GM12878 (cell line): ENCODE results near the gene FGF19. TPM values are rescaled to one million over a fixed set of nuclear protein-coding genes. Genes with fewer than 3 reads are reported as not detected.

ENCODE experiments used
- ATAC-seq: fragments of 200-7000 bp; cut with Tn5 transposase; 3 replicates; pipeline ENCODE4 v1.9.1; 2020; ENCODE audit warnings: mild to moderate bottlenecking, moderate library complexity
- BruUV-seq: library from RNA; stranded (reverse); fragments of 400-500 nt; replicated peaks from 2 replicates; lab custom pipeline; 2021; lab: Mats Ljungman, UMichigan
- CTCF ChIA-PET: fragments of 300-600 bp; sonication (Branson Sonifier 250); formaldehyde crosslinking; extraction: SDS; loops from one replicate; lab custom pipeline; 2021; ENCODE audit warnings: inconsistent platforms; lab: Yijun Ruan, JAX
- POLR2A ChIA-PET: fragments of 350-600 bp; formaldehyde crosslinking; extraction: SDS; loops from one replicate; lab custom pipeline; 2021; ENCODE audit warnings: inconsistent platforms; lab: Charles Lee
- RAD21 ChIA-PET: fragments of 300-600 bp; sonication (Branson Sonifier 250); formaldehyde crosslinking; loops from one replicate; lab custom pipeline; 2023; ENCODE audit warnings: antibody characterized with exemption; ENCODE audit not compliant: unreplicated experiment; lab: Charles Lee
- SMC1A ChIA-PET: fragments of 300-600 bp; sonication (Branson Sonifier 250); formaldehyde crosslinking; loops from one replicate; lab custom pipeline; 2023; ENCODE audit not compliant: unreplicated experiment, uncharacterized antibody; lab: Charles Lee
- DNase-seq: peaks from one replicate; pipeline ENCODE4 v3.0.0-alpha.2; 2011; ENCODE audit warnings: low read depth, low spot score
- FAIRE-seq: peaks from 3 replicates; lab custom pipeline; 2011; peaks lifted over from hg19 to GRCh38; lab: Jason Lieb, UNC
- H2AFZ ChIP-seq: 2 replicates; pipeline ENCODE4 v1.6.0; 2011; ENCODE audit warnings: low read depth, low read length, control low read depth; ENCODE audit not compliant: control insufficient read depth
- H3K27ac ChIP-seq: 2 replicates; pipeline ENCODE4 v1.5.1; 2011; ENCODE audit warnings: control low read depth; ENCODE audit not compliant: control insufficient read depth, insufficient read depth
- H3K27me3 ChIP-seq, 2 experiments: replicated peaks in 1 of 2; 2 replicates each; pipeline versions ENCODE4 v1.6.0 to v1.6.1; 2011; ENCODE audit warnings: low read length in 1 of 2; ENCODE audit not compliant: control insufficient read depth in 2 of 2, insufficient read depth in 2 of 2
- H3K36me3 ChIP-seq, 2 experiments: 2 replicates each; pipeline ENCODE4 v1.5.1; 2011; ENCODE audit warnings: low read length in 1 of 2; ENCODE audit not compliant: control insufficient read depth in 2 of 2, insufficient read depth in 2 of 2
- H3K4me1 ChIP-seq: 2 replicates; pipeline ENCODE4 v1.6.1; 2011; ENCODE audit warnings: mild to moderate bottlenecking, low read length, moderate library complexity, mixed read lengths; ENCODE audit not compliant: control insufficient read depth, insufficient read depth
- H3K4me2 ChIP-seq: 2 replicates; pipeline ENCODE4 v1.6.0; 2011; ENCODE audit warnings: control low read depth; ENCODE audit not compliant: control insufficient read depth, insufficient read depth
- H3K4me3 ChIP-seq: fragments of 200-600 bp; sonication (generic); 2 replicates; pipeline ENCODE4 v1.5.1; 2016
- H3K79me2 ChIP-seq: 2 replicates; pipeline ENCODE4 v1.6.0; 2011; ENCODE audit warnings: low read length; ENCODE audit not compliant: control insufficient read depth, insufficient read depth
- H3K9ac ChIP-seq: 2 replicates; pipeline ENCODE4 v1.8.0; 2011; ENCODE audit warnings: low read length, control low read depth, mixed read lengths; ENCODE audit not compliant: control insufficient read depth, insufficient read depth
- H3K9me3 ChIP-seq: replicated peaks from 3 replicates; pipeline ENCODE4 v1.5.1; 2011; ENCODE audit warnings: mild to moderate bottlenecking, low read length; ENCODE audit not compliant: control insufficient read depth, insufficient read depth
- H4K20me1 ChIP-seq: 2 replicates; pipeline ENCODE4 v1.6.0; 2011; ENCODE audit not compliant: control insufficient read depth, insufficient read depth
- JUND ChIP-seq: IDR thresholded peaks from 2 replicates; pipeline ENCODE4 v1.6.1; 2012; ENCODE audit warnings: low read depth, mild to moderate bottlenecking, low read length, improper control_type of control experiment, moderate library complexity
- RB1 ChIP-seq: fragments of 450-650 bp; formaldehyde crosslinking; IDR thresholded peaks from 2 replicates; pipeline ENCODE4 v1.6.1; 2017; ENCODE audit warnings: mild to moderate bottlenecking, borderline replicate concordance
- TBL1XR1 ChIP-seq: IDR thresholded peaks from 2 replicates; pipeline ENCODE4 v1.6.1; 2012; ENCODE audit warnings: low read depth, low read length, improper control_type of control experiment
- YBX1 ChIP-seq: fragments of 450-650 bp; IDR thresholded peaks from 2 replicates; pipeline ENCODE4 v1.6.1; 2016; ENCODE audit warnings: antibody characterized with exemption
- ZNF274 ChIP-seq: IDR thresholded peaks from one replicate; pipeline ENCODE4 v1.8.0; 2011; ENCODE audit not compliant: insufficient read length, insufficient read depth
- WGBS: methylation state at CpG from one replicate; pipeline ENCODE4 v1.1.6; 2016; ENCODE audit warnings: low lambda C conversion rate; ENCODE audit not compliant: insufficient replicate concordance, insufficient coverage; ENCODE audit errors: missing lambda C conversion rate; 5-methylcytosine and 5-hydroxymethylcytosine counted together
- in situ Hi-C: fragments of 300-500 bp; cut with MboI; formaldehyde crosslinking; loops from 9 replicates; pipeline ENCODE4 v1.14.3; 2018; ENCODE audit warnings: mixed read lengths
- intact Hi-C: fragments of 100-400 bp; cut with micrococcal nuclease; formaldehyde crosslinking; loops from one replicate; pipeline ENCODE4 v1.14.2; 2022; ENCODE audit not compliant: unreplicated experiment
- polyA plus RNA-seq, 11 experiments: library from polyadenylated mRNA; depleted of rRNA in 4 of 11; unstranded in 6 of 11; stranded (reverse) in 5 of 11; fragments of >200 nt; fragmentation: Nextera tagmentation in 4 of 11; fragmentation: Illumina TruSeq in 1 of 11; extraction: Ambion mirVana in 4 of 11; extraction: Trizol in 1 of 11; gene quantifications; 1 replicate in 1 of 11; 2 replicates in 10 of 11; pipeline versions ENCODE4 v1.2.1 to v1.2.3, GENCODE V29; 2011 to 2016; ENCODE audit warnings: inconsistent platforms in 2 of 11, missing spikeins in 2 of 11, low read depth in 1 of 11
- total RNA-seq, 4 experiments: library from RNA; depleted of rRNA in 3 of 4; stranded (reverse); fragments of >200 nt in 3 of 4; fragmentation: Illumina TruSeq in 1 of 4; extraction: Trizol in 1 of 4; gene quantifications; 2 replicates each; pipeline versions ENCODE4 v1.2.1 to v1.2.3, GENCODE V29; 2013 to 2021
- TF ChIP-seq, protein P1 (sequence below): IDR thresholded peaks from 2 replicates; pipeline ENCODE4 v1.6.1; 2012; ENCODE audit warnings: improper control_type of control experiment, low read depth, low read length; ENCODE audit not compliant: insufficient replicate concordance
- TF ChIP-seq, protein P2 (sequence below), 3 experiments: IDR thresholded peaks in 2 of 3; conservative IDR thresholded peaks in 1 of 3; 2 replicates each; pipeline ENCODE4 v1.5.1; 2011; ENCODE audit warnings: low read depth in 3 of 3, low read length in 3 of 3, mild to moderate bottlenecking in 3 of 3, control low read depth in 2 of 3, moderate library complexity in 2 of 3, inconsistent platforms in 1 of 3, mixed read lengths in 1 of 3; ENCODE audit not compliant: control insufficient read depth in 2 of 3, insufficient read depth in 1 of 3; ENCODE audit errors: extremely low read depth in 1 of 3

The FGF19 gene
- total and polyA plus RNA-seq, 10 of the 15 experiments (the other 5 are each of a cell fraction or from before 2014, with no cell fraction given), result 0.08 TPM; not detected in 9

DNA sequence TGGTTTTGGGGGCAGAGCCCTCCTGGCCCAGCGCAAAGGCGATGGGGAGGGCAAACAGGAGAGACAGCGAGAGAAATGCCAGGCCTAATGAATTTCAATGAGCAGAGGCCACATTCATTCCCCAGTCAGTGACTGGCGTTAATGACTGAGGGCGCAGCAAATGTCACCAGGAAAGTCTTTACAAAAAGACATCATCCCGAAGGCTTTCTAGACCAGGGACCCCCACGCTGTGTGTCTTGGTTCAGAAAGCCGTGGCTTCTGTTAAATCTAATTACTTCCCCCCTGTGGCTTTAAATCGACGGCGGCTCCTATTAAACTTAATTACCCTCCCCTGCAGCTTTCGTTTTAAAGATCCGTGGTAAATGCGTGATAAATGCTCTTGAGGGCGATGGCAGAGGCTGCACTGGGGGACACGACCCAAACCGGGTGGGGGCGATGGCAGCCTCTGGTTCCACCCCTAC, 1.6 kb upstream of the FGF19 start (continued):
- TF ChIP-seq, protein P1, sequence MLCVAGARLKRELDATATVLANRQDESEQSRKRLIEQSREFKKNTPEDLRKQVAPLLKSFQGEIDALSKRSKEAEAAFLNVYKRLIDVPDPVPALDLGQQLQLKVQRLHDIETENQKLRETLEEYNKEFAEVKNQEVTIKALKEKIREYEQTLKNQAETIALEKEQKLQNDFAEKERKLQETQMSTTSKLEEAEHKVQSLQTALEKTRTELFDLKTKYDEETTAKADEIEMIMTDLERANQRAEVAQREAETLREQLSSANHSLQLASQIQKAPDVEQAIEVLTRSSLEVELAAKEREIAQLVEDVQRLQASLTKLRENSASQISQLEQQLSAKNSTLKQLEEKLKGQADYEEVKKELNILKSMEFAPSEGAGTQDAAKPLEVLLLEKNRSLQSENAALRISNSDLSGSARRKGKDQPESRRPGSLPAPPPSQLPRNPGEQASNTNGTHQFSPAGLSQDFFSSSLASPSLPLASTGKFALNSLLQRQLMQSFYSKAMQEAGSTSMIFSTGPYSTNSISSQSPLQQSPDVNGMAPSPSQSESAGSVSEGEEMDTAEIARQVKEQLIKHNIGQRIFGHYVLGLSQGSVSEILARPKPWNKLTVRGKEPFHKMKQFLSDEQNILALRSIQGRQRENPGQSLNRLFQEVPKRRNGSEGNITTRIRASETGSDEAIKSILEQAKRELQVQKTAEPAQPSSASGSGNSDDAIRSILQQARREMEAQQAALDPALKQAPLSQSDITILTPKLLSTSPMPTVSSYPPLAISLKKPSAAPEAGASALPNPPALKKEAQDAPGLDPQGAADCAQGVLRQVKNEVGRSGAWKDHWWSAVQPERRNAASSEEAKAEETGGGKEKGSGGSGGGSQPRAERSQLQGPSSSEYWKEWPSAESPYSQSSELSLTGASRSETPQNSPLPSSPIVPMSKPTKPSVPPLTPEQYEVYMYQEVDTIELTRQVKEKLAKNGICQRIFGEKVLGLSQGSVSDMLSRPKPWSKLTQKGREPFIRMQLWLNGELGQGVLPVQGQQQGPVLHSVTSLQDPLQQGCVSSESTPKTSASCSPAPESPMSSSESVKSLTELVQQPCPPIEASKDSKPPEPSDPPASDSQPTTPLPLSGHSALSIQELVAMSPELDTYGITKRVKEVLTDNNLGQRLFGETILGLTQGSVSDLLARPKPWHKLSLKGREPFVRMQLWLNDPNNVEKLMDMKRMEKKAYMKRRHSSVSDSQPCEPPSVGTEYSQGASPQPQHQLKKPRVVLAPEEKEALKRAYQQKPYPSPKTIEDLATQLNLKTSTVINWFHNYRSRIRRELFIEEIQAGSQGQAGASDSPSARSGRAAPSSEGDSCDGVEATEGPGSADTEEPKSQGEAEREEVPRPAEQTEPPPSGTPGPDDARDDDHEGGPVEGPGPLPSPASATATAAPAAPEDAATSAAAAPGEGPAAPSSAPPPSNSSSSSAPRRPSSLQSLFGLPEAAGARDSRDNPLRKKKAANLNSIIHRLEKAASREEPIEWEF, result no peak
- TF ChIP-seq YBX1, result no peak
- no peak for TF ChIP-seq ZNF274
- no peak for TF ChIP-seq JUND
- no peak for TF ChIP-seq RB1

DNA sequence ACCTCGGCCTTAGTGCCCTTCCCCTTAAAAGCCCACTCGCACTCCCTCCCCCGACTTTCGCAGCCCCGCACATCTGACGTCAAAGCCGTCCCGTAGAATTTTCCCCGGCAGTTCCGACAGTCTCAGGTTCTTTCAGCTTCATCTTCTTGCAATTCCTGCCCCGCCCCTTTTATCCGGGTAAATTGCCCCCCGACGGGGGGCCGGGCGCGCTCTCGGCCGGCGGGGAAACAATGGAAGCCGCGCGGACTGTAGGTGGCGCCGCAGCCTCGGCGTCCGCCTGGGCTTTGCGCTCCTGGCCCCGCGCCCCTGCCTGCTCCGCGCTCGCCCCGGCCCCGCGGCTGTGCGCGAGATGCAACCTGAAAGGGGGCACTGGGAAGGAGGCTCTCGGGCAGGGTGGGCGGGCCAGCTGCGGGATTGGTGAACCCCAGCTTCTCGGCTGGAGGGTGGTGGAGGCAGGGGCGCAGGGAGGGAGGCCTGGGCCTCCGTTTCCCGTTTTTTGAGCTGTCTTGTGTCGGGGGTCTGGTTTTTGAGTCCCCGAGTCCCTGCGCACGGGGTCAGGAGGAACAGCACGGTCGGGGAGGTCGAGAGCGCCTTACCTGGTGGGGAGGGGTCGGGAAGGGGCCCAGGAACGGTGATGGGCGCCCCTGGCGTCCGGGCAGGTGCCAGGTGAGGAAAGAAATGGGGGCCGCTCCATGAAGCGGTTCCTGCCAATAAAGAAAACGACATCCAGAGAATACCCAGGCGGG, 859 bp upstream of the FGF19 start:
- RAD21 ChIA-PET, result no interaction called here
- Histone ChIP-seq H3K9ac (no peak overlapping the region), H3K4me2 (no peak overlapping the region), H2AFZ (no peak overlapping the region), H3K4me3 (no peak overlapping the region), H4K20me1 (no peaks in the 10 kb centered on the region), H3K36me3 (no peaks in the 10 kb centered on the region), H3K9me3 (no peaks in the 10 kb centered on the region), H3K27ac (no peak overlapping the region), H3K27me3 (peaks cover 9 to 13% of the 10 kb centered on the region in 2 experiments), H3K4me1 (no peaks in the 10 kb centered on the region), H3K79me2 (no peaks in the 10 kb centered on the region)
- POLR2A ChIA-PET, result no interaction called here
- ATAC-seq, result no peak
- FAIRE-seq, result no peak
- no peak for DNase-seq
- no TSS peak for BruUV-seq
- TF ChIP-seq, protein P2, sequence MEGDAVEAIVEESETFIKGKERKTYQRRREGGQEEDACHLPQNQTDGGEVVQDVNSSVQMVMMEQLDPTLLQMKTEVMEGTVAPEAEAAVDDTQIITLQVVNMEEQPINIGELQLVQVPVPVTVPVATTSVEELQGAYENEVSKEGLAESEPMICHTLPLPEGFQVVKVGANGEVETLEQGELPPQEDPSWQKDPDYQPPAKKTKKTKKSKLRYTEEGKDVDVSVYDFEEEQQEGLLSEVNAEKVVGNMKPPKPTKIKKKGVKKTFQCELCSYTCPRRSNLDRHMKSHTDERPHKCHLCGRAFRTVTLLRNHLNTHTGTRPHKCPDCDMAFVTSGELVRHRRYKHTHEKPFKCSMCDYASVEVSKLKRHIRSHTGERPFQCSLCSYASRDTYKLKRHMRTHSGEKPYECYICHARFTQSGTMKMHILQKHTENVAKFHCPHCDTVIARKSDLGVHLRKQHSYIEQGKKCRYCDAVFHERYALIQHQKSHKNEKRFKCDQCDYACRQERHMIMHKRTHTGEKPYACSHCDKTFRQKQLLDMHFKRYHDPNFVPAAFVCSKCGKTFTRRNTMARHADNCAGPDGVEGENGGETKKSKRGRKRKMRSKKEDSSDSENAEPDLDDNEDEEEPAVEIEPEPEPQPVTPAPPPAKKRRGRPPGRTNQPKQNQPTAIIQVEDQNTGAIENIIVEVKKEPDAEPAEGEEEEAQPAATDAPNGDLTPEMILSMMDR (IDR thresholded peaks at IDR 0.05 in 2 of 3, conservative IDR thresholded peaks at IDR 0.05 in 1 of 3; ENCODE audit: control insufficient read depth in 2 of 3, extremely low read depth in 1 of 3, insufficient read depth in 1 of 3, low read depth in 3 of 3, low read length in 3 of 3), result peak in 2 of 3 experiments; percentile 13 to 18; a peak in 2 of 6 replicates
- TF ChIP-seq TBL1XR1, result no peak
- CTCF ChIA-PET, result no interaction called here
- intact Hi-C loops (no loop called here), in situ Hi-C loops (no loop called here)
- 5% methylated on average over 49 of the region's 63 CpGs for WGBS
- SMC1A ChIA-PET, result no interaction called here
